Adrenal gland (tissue), 5 donors: ENCODE results near the gene FGD6.

Experiments
- CTCF ChIP-seq, 6 experiments: fragments of 450-650 bp in 4 of 6; fragments of 200-600 bp in 2 of 6; sonication (generic) in 1 of 6; IDR thresholded peaks; 1 replicate in 5 of 6; 2 replicates in 1 of 6; pipeline versions ENCODE4 v1.5.1 to v1.8.0; 2016 to 2021; ENCODE audit warnings: antibody characterized with exemption in 6 of 6, mild to moderate bottlenecking in 2 of 6, moderate library complexity in 1 of 6
- POLR2A ChIP-seq, 2 donors: fragments of 450-650 bp; IDR thresholded peaks; one replicate each; pipeline ENCODE4 v1.6.1; 2017; ENCODE audit warnings: antibody characterized with exemption in 2 of 2, mild to moderate bottlenecking in 2 of 2, moderate library complexity in 1 of 2
- donor health status: DM: no; HTN: no; CAD: no.

GRCh38 chr12:95115641-95116040 lies 101.6 kb downstream of the FGD6 start:
- TF ChIP-seq CTCF (IDR thresholded peaks at IDR 0.05) (no peak), POLR2A (IDR thresholded peaks at IDR 0.05) (no peak)
